T-helper 2 cell treated with Interferon-gamma antibody and Interleukin-4, amounts not matched to agents 5 μg/mL and 100 μg/mL, for 36 hours (primary cell): ENCODE data around the gene RAMP3.
A peak's percentile ranks its signal among the peaks of the same experiment; 100 is the strongest.

Source experiments
- DNase-seq: peaks from one replicate; pipeline ENCODE4 v3.0.0; 2021; ENCODE audit warnings: low spot score
- H3K27ac Mint-ChIP-seq: one replicate; pipeline ENCODE4 v1.8.0; 2021; ENCODE audit warnings: mild to moderate bottlenecking, mixed read lengths
- H3K27me3 Mint-ChIP-seq: one replicate; pipeline ENCODE4 v1.8.0; 2021; ENCODE audit warnings: low read depth, mixed read lengths
- H3K36me3 Mint-ChIP-seq: one replicate; pipeline ENCODE4 v1.8.0; 2021; ENCODE audit warnings: low read depth, mixed read lengths
- H3K4me1 Mint-ChIP-seq: one replicate; pipeline ENCODE4 v1.8.0; 2021; ENCODE audit warnings: low read depth, mixed read lengths
- H3K4me3 Mint-ChIP-seq: one replicate; pipeline ENCODE4 v1.8.0; 2022; ENCODE audit warnings: mild to moderate bottlenecking, moderate library complexity, mixed read lengths
- H3K9me3 Mint-ChIP-seq: one replicate; pipeline ENCODE4 v1.8.0; 2021; ENCODE audit warnings: mixed read lengths

The RAMP3 gene

GRCh38 chr7:45125193-45125904 lies 32.2 kb upstream of the RAMP3 start:
- Mint-ChIP-seq H3K9me3 (no peaks in the 10 kb centered on the region), H3K4me3 (no peak overlapping the region), H3K27ac (peak overlapping the region; percentile 17), H3K4me1 (peaks cover 15% of the 10 kb centered on the region), H3K36me3 (no peaks in the 10 kb centered on the region), H3K27me3 (no peaks in the 10 kb centered on the region)
- no peak for DNase-seq

- Mint-ChIP-seq H3K27ac (no peak overlapping the region), H3K9me3 (no peaks in the 10 kb centered on the region), H3K27me3 (no peaks in the 10 kb centered on the region), H3K4me3 (no peak overlapping the region), H3K4me1 (peaks cover 15% of the 10 kb centered on the region), H3K36me3 (no peaks in the 10 kb centered on the region)
- DNase-seq = no peak
These were observed 31.4 kb upstream of the RAMP3 start for GRCh38 chr7:45126201-45126600.

- Mint-ChIP-seq H3K36me3 (no peaks in the 10 kb centered on the region), H3K9me3 (no peaks in the 10 kb centered on the region), H3K27me3 (no peaks in the 10 kb centered on the region), H3K27ac (no peak overlapping the region), H3K4me3 (no peak overlapping the region), H3K4me1 (peaks cover 15% of the 10 kb centered on the region)
- DNase-seq = no peak
These were observed 30.7 kb upstream of the RAMP3 start for GRCh38 chr7:45126920-45127319.

- H3K4me3 Mint-ChIP-seq = no peak overlapping the region
- no peaks in the 10 kb centered on the region for H3K4me1 Mint-ChIP-seq
- DNase-seq = no peak
- H3K9me3 Mint-ChIP-seq = no peaks in the 10 kb centered on the region
- H3K36me3 Mint-ChIP-seq = no peaks in the 10 kb centered on the region
- H3K27ac Mint-ChIP-seq = no peak overlapping the region
- H3K27me3 Mint-ChIP-seq = peaks cover 3% of the 10 kb centered on the region
These were observed 28.3 kb upstream of the RAMP3 start for GRCh38 chr7:45129181-45129800.

GRCh38 chr7:45129906-45130305 lies 27.7 kb upstream of the RAMP3 start:
- H3K4me1 Mint-ChIP-seq = no peaks in the 10 kb centered on the region
- H3K27ac Mint-ChIP-seq = no peak overlapping the region
- no peaks in the 10 kb centered on the region for H3K36me3 Mint-ChIP-seq
- peaks cover 3% of the 10 kb centered on the region for H3K27me3 Mint-ChIP-seq
- H3K9me3 Mint-ChIP-seq = no peaks in the 10 kb centered on the region
- no peak overlapping the region for H3K4me3 Mint-ChIP-seq
- no peak for DNase-seq

- Mint-ChIP-seq H3K27me3 (peaks cover 3% of the 10 kb centered on the region), H3K9me3 (no peaks in the 10 kb centered on the region), H3K27ac (no peak overlapping the region), H3K4me1 (peaks cover 4% of the 10 kb centered on the region), H3K4me3 (no peak overlapping the region), H3K36me3 (no peaks in the 10 kb centered on the region)
- DNase-seq = no peak
These were observed 26.7 kb upstream of the RAMP3 start for GRCh38 chr7:45130910-45131309.

- H3K27me3 Mint-ChIP-seq = peaks cover 3% of the 10 kb centered on the region
- H3K36me3 Mint-ChIP-seq = no peaks in the 10 kb centered on the region
These were observed 25.7 kb upstream of the RAMP3 start for GRCh38 chr7:45131891-45132290.

GRCh38 chr7:45132708-45133320 lies 24.8 kb upstream of the RAMP3 start:
- H3K27me3 Mint-ChIP-seq = peaks cover 4% of the 10 kb centered on the region
- peaks cover 12% of the 10 kb centered on the region for H3K4me1 Mint-ChIP-seq
- no peaks in the 10 kb centered on the region for H3K36me3 Mint-ChIP-seq
- H3K9me3 Mint-ChIP-seq = no peaks in the 10 kb centered on the region
- no peak for DNase-seq
- no peak overlapping the region for H3K4me3 Mint-ChIP-seq
- no peak overlapping the region for H3K27ac Mint-ChIP-seq

More at GRCh38 chr7:45131891-45132290, 25.7 kb upstream of the RAMP3 start:
- peaks cover 10% of the 10 kb centered on the region for H3K4me1 Mint-ChIP-seq
- DNase-seq = no peak
- no peaks in the 10 kb centered on the region for H3K9me3 Mint-ChIP-seq
- H3K4me3 Mint-ChIP-seq = no peak overlapping the region
- H3K27ac Mint-ChIP-seq = no peak overlapping the region

GRCh38 chr7:45133352-45133751 lies 24.2 kb upstream of the RAMP3 start:
- Mint-ChIP-seq H3K4me1 (peaks cover 14% of the 10 kb centered on the region), H3K9me3 (no peaks in the 10 kb centered on the region), H3K36me3 (no peaks in the 10 kb centered on the region), H3K27ac (no peak overlapping the region), H3K27me3 (peaks cover 6% of the 10 kb centered on the region), H3K4me3 (no peak overlapping the region)
- no peak for DNase-seq

GRCh38 chr7:45133877-45134276 lies 23.7 kb upstream of the RAMP3 start:
- DNase-seq = no peak
- Mint-ChIP-seq H3K9me3 (no peaks in the 10 kb centered on the region), H3K36me3 (no peaks in the 10 kb centered on the region), H3K27ac (no peak overlapping the region), H3K27me3 (peaks cover 6% of the 10 kb centered on the region), H3K4me3 (no peak overlapping the region), H3K4me1 (peaks cover 14% of the 10 kb centered on the region)

- DNase-seq = peak; percentile 54
- no peaks in the 10 kb centered on the region for H3K36me3 Mint-ChIP-seq
- H3K27me3 Mint-ChIP-seq = peaks cover 11% of the 10 kb centered on the region
- H3K27ac Mint-ChIP-seq = no peak overlapping the region
- H3K9me3 Mint-ChIP-seq = no peaks in the 10 kb centered on the region
- H3K4me3 Mint-ChIP-seq = no peak overlapping the region
- H3K4me1 Mint-ChIP-seq = peaks cover 18% of the 10 kb centered on the region
These were observed 21.2 kb upstream of the RAMP3 start for GRCh38 chr7:45136106-45137060.

GRCh38 chr7:45138433-45139267 lies 18.9 kb upstream of the RAMP3 start:
- Mint-ChIP-seq H3K27ac (no peak overlapping the region), H3K4me3 (no peak overlapping the region), H3K36me3 (no peaks in the 10 kb centered on the region), H3K9me3 (no peaks in the 10 kb centered on the region), H3K27me3 (peaks cover 11% of the 10 kb centered on the region), H3K4me1 (peaks cover 18% of the 10 kb centered on the region)
- no peak for DNase-seq

GRCh38 chr7:45140827-45141226 lies 16.8 kb upstream of the RAMP3 start:
- H3K4me3 Mint-ChIP-seq = no peak overlapping the region
- H3K36me3 Mint-ChIP-seq = no peaks in the 10 kb centered on the region
- H3K27me3 Mint-ChIP-seq = peaks cover 19% of the 10 kb centered on the region
- no peak for DNase-seq
- H3K9me3 Mint-ChIP-seq = no peaks in the 10 kb centered on the region
- H3K27ac Mint-ChIP-seq = no peak overlapping the region
- H3K4me1 Mint-ChIP-seq = peaks cover 15% of the 10 kb centered on the region
